HG02938 (cell line): ENCODE data around the gene MELTF.
A peak's percentile ranks its signal among the peaks of the same experiment; 100 is the strongest.
"Not testable (repeated sequence)": the region's sequence is repeated elsewhere in the genome, so short reads cannot be mapped to it uniquely, and the experiment has no call there.

ENCODE experiments used
- ATAC-seq: cut with Tn5 transposase; IDR thresholded peaks from one replicate; pipeline ENCODE4 v1.9.1; 2021; ENCODE audit warnings: mild to moderate bottlenecking, moderate library complexity; ENCODE audit not compliant: unreplicated experiment

MELTF gene

DNA sequence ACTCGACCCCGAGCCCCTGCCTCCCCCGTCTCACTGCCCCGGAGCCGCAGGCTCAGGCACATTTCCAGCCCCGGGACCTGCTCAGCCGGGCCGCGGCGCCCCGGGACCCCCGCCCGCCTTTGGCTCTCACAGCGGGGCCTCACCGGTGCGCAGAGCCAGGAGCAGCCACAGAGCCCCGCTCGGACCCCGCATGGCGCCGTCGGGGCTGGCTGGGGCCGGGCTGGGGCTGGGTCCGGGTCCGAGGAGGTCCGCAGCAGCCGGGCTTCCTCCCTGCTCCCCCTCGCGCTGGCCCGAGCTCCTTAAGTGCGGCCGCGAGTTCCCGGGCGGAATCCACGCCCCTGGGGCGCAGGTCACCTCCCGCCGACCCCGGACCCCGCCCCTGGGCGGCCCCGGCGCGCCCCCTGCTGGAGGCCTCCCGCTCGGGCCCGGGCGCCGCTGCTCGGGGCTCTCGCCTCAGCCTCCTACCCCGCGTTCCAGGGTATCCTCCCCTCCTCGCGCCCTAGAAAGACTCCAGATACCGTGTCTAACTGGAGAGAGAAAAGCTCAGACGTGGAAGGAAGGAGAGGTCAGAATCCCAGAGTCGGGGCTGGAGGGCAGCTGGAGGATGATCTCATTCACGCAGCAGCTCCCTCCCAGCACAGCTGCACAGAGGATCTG lies at the start of gene MELTF:
Gene MELTF (minus strand): TSS at position 307 of the 657 bp plus-strand sequence. CDS start 115 bp downstream, at position 192.
- ATAC-seq, result peak; percentile 69

DNA sequence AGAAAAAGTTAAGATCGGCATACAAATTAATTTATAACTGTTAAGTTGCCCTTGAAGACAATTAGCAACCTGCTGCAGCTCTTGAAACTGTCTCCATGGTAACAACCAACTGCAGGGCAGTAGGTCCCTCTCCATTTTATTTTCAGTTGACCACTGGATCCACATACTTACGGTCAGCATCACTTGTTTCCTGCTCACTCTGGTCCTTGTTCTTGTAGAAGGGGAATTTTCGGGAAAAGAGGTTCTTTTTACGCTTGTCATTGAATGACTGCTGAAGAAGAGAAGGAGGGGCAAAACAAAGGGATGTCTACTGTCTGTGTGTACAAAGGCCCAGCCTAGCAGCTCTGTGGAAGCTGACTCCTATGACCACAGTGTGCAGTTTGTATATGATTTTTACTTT lies 46.8 kb upstream of the MELTF start:
- no peak for ATAC-seq

GRCh38 chr3:197068077-197068476 lies 38.5 kb upstream of the MELTF start:
- ATAC-seq, result no peak

GRCh38 chr3:197064771-197065170 lies 35.2 kb upstream of the MELTF start:
- ATAC-seq, result no peak

DNA sequence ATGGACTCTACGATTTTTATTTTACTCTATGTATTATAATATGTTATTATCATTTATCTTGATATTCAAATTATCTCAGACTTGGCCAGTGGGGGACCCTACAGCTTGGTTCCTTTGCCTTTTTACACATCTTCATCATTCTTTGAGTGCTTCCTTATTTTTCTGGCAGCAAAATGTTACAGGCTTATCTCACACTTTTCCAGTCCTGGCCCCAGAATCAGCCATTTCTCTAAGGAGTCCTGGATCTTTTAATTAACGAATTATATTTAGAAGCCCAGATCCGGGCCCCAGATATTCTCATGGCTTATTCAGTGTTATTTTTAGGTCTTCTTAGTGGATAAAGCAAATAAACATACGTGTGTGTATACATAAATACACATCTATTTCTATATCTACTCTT lies 32.8 kb upstream of the MELTF start:
- no peak for ATAC-seq

GRCh38 chr3:197051637-197052036 lies 22.0 kb upstream of the MELTF start:
- not testable (repeated sequence) for ATAC-seq

DNA sequence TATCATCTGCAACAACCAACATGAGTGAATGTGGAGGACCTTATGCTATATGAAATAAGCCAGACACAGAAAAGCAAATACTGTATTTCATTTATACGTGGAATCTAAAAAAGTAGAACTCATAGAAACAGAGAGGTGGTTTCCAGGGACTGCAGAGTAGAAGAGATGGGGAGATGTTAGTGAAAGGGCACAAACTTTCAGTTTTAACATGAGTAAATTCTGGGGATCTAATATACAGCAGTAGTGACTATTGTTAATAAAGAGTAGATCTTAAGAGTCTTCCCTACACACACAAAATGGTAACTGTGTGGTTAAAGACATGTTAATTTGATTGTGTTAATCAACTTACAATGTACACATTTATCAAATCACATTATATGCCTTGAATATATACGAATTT lies 20.9 kb upstream of the MELTF start:
- ATAC-seq, result peak; percentile 44

- ATAC-seq, result no peak
These were observed 12.9 kb upstream of the MELTF start for GRCh38 chr3:197042539-197042938.

GRCh38 chr3:197041875-197042488 lies 12.4 kb upstream of the MELTF start:
- ATAC-seq, result no peak

- no peak for ATAC-seq
These were observed 11.0 kb upstream of the MELTF start for GRCh38 chr3:197040658-197041057.

- ATAC-seq, result no peak
These were observed 9.3 kb upstream of the MELTF start for GRCh38 chr3:197038679-197039462.

DNA sequence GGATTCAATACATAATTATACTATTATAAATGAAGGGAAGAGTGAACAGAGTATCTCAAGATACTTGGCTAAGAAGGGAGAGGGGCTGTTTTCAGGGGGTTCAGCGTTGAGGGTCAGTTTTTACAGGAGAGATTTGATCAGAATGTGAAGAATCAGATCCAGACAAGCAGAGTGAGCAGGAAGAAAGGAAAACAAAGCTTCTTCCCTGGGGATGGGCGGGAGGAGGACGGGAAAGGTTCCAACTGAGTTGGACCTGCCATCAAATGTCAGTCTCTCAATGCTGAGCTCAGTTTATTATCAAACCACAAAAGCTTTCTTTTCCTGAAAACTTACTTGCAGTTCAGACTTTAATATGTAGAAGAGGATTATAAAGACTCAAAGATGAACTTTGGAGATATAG lies 6.0 kb upstream of the MELTF start:
- no peak for ATAC-seq

DNA sequence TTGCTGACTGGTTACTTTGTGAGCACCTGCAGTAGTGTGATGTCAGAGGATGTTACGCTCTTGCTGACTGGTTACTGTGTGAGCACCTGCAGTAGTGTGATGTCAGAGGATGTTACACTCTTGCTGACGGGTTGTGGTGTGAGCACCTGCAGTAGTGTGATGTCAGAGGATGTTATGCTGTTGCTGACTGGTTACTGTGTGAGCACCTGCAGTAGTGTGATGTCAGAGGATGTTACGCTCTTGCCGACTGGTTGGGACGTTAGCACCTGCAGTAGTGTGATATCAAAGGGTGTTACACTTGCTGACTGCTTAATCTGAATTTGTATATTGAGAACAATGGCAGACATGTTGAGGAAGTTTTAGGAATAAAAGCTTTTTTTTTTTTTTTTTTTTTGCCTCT lies 5.2 kb upstream of the MELTF start:
- not testable (repeated sequence) for ATAC-seq

GRCh38 chr3:197033764-197034163 lies 4.1 kb upstream of the MELTF start:
- ATAC-seq, result not testable (repeated sequence)

DNA sequence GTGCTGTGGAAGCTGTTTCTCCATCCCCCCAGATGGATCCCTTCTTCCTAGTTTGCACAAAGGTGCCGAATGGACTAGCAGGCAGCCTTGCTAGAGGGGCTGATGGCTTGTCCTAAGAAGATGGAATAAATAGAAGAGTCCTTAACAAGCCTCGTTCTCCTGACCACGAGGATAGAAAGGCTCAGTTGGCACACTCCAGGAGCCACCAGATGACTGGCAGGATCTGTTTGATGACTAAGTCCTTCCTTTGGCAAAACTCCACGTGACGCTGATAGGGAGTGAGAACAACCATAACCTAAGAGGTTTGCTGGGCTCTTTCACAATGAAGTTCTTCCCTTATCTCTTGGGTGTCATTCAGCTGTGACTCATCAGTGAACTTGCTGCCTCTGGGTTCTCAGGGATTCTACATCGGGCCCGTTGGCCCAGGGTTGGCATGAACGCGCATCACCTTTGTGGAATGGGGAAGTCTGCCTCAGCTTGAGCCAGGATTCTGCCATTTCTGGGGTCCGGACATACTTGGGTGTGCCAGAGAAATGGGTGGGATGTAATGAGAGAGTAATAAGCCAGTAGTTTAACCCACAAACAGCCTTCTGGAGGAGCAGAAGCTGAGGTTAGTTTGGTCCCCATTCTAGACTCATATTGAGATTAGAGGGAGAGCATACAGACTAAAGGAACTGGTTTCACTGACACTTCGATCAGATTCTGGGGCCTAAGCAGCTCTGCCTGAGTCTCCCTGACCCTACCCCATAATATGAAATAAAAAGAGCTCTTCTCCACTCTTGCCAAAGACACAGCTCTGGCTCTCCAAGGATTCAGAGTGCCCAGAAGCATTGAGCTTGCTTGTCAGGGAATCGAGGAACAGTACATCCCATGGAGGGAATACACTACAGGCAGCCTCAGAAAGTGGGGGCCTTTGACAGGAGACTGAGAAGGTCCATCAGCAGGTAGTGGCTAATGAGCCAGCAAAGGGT lies 2.0 kb upstream of the MELTF start:
- no peak for ATAC-seq

DNA sequence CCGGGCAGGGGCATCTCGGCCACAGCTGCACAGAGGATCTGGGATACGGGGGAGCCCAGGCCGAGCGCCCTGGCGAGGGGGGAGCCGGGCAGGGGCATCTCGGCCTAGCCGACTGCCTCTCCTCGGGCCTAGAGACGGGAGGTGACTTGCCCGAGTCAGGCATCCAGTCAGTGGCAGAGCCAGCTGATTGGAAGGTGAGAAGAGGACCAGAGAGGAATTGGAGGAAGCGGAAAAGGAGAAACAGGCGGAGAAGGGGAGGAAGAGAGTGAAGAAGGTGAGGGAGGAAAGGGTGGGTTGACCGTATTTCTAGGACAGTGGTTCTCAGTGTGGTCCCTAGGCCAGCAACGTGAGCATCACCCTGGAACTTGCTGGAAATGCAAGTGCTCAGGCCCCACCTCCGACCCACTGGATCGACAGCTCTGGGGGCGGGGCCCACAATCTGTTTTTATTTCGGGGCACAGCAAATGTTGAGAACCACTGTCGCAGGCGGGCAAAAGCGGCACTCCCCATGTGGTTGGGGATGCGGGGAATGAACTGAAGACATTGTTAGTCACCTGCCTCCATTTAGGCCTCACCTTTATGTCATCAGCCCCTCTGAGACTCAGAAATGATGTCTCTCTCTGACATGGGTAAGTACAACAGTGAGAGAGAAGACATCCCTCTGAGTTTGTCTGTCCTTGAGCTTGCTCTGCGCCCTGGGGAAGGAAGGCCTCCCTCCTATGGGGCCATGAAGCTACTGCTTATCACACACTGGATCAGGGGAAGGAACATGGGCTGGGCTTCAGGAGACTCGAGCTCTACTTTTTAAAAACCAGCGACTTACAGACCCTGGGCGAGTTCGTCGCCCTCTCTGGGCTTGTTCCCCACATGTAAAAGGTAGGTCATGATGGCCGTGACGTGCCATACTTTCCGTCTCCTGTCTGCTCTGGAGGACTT lies 1.0 kb upstream of the MELTF start:
- ATAC-seq, result no peak

GRCh38 chr3:197028728-197029510 lies 698 bp downstream of the MELTF start:
- peak; percentile 6 for ATAC-seq

- no peak for ATAC-seq
These were observed 1.5 kb downstream of the MELTF start for GRCh38 chr3:197027896-197028727.
